Activated naive CD8-positive, alpha-beta T cell treated with anti-CD3 and anti-CD28 coated beads, Interleukin-2, amount 50 U/mL, for 24 hours (primary cell): ENCODE data around the gene MSH4.
"Not testable (repeated sequence)": the region's sequence is repeated elsewhere in the genome, so short reads cannot be mapped to it uniquely, and the experiment has no call there.

Source experiments
- ATAC-seq: fragments of 150-1000 bp; cut with Tn5 transposase; one replicate; pipeline ENCODE4 v1.10.0; 2021
- DNase-seq: peaks from one replicate; pipeline ENCODE4 v3.0.0; 2021
- H3K27ac Mint-ChIP-seq: one replicate; pipeline ENCODE4 v1.8.0; 2021; ENCODE audit warnings: mild to moderate bottlenecking, mixed read lengths
- H3K27me3 Mint-ChIP-seq: one replicate; pipeline ENCODE4 v1.8.0; 2021; ENCODE audit warnings: mixed read lengths
- H3K36me3 Mint-ChIP-seq: one replicate; pipeline ENCODE4 v1.8.0; 2021; ENCODE audit warnings: low read depth, mixed read lengths
- H3K4me1 Mint-ChIP-seq: one replicate; pipeline ENCODE4 v1.8.0; 2021; ENCODE audit warnings: mixed read lengths
- H3K4me3 Mint-ChIP-seq: one replicate; pipeline ENCODE4 v1.8.0; 2021; ENCODE audit warnings: mild to moderate bottlenecking, moderate library complexity, mixed read lengths
- H3K9me3 Mint-ChIP-seq: one replicate; pipeline ENCODE4 v1.8.0; 2021; ENCODE audit warnings: mixed read lengths

The MSH4 gene

DNA sequence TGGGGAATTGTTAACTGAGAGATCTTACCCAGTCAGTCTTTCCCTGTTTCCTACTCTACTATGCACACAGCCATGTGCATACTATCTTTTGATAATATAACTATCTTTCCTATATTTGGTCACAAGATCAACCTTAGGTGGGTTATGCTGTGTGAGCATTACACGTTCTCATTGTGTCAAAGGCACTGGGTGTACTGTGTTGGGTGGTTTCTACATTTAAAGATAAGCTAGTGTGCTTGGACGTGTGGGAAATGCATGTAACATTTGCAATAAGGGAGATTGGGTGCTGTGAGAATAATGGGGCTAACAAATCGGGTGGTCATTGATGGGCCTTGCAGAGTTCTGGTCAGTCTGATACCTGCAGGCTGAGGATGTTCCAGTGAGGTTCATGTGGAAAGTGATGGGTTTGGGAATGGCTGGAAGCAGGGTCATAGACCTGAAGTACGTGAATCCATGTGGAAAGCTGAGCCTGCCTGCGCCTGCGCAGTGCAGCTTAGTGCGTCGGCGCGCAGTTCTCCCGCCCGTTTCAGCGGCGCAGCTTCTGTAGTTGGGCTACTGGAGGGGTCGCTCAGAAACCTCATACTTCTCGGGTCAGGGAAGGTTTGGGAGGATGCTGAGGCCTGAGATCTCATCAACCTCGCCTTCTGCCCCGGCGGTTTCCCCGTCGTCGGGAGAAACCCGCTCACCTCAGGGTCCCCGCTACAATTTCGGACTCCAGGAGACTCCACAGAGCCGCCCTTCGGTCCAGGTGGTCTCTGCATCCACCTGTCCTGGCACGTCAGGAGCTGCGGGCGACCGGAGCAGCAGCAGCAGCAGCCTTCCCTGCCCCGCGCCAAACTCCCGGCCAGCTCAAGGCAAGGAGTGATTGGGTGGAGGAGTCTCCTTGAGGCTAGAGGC lies at the start of gene MSH4:
TSS of gene MSH4 (plus strand) at position 507 of the 897 bp plus-strand sequence. CDS start at position 611, 104 bp downstream.
- peaks cover 21% of the 10 kb centered on the region for H3K4me1 Mint-ChIP-seq
- peaks cover 55% of the 10 kb centered on the region for H3K36me3 Mint-ChIP-seq
- ATAC-seq (peak; percentile 47), DNase-seq (peak; percentile 55)
- no peaks in the 10 kb centered on the region for H3K27me3 Mint-ChIP-seq
- peak within 1 kb of the TSS; percentile 18 for H3K4me3 Mint-ChIP-seq
- H3K27ac Mint-ChIP-seq, result peak within 1 kb of the TSS; percentile 82
- no peaks in the 10 kb centered on the region for H3K9me3 Mint-ChIP-seq

DNA sequence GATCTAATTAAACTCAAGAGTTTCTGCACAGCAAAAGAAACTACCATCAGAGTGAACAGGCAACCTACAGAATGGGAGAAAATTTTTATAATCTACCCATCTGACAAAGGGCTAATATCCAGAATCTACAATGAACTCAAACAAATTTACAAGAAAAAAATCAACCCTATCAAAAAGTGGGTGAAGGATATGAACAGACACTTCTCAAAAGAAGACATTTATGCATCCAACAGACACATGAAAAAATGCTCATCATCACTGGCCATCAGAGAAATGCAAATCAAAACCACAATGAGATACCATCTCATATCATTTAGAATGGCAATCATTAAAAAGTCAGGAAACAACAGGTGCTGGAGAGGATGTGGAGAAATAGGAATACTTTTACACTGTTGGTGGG lies 39.5 kb upstream of the MSH4 start:
- not testable (repeated sequence) for H3K4me1 Mint-ChIP-seq, H3K4me3 Mint-ChIP-seq, H3K27me3 Mint-ChIP-seq, H3K27ac Mint-ChIP-seq, DNase-seq, ATAC-seq
- Mint-ChIP-seq H3K36me3 (peaks cover 58% of the 10 kb centered on the region), H3K9me3 (peaks cover 11% of the 10 kb centered on the region)

DNA sequence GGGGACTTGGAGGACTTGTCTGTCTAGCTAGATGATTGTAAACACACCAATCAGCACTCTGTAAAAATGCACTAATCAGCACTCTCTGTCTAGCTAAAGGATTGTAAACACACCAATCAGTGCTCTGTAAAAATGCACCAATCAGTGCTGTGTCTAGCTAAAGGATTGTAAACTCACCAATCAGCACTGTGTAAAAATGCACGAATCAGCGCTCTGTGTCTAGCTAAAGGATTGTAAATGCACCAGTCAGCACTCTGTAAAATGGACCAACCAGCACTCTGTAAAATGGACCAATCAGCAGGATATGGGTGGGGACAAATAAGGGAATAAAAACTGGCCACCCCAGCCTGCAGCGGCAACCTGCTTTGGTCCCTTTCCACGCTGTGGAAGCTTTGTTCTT lies 38.1 kb upstream of the MSH4 start:
- H3K36me3 Mint-ChIP-seq, result peaks cover 46% of the 10 kb centered on the region
- H3K4me1 Mint-ChIP-seq, DNase-seq, ATAC-seq, H3K27me3 Mint-ChIP-seq, H3K4me3 Mint-ChIP-seq, H3K27ac Mint-ChIP-seq: not testable (repeated sequence)
- H3K9me3 Mint-ChIP-seq, result peaks cover 11% of the 10 kb centered on the region

DNA sequence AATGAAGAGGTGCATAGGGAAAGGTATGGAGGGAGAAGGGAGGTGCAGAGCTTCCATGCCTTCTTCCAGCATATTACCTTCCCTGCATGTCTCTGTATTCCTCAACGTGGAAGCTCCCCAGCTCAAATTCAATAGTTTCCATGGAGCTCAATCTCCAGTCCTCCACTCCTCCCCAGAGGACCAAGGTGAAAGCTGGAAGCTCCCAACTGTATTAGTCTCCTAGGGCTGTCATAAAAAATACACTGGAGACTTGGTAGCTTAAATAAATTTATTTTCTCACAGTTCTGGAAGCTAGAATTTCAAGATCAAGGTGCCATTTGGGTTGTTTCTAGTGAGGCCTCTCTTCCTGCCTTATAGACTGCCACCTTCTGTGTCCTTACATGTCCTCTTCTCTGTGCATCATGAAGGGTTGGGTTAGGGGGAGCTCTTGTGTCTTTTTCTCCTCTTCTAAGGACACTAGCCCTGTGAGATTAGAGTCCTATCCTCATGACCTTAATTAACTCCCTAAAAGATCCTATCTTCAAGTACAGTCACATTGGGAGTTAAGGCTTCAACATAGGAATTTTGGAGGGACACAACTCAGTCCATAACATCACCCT lies 32.5 kb upstream of the MSH4 start:
- H3K36me3 Mint-ChIP-seq, result peaks cover 8% of the 10 kb centered on the region
- ATAC-seq (no peak), DNase-seq (no peak)
- H3K27ac Mint-ChIP-seq, result no peak overlapping the region
- H3K9me3 Mint-ChIP-seq, result no peaks in the 10 kb centered on the region
- H3K27me3 Mint-ChIP-seq, result no peaks in the 10 kb centered on the region
- H3K4me1 Mint-ChIP-seq, result peaks cover 2% of the 10 kb centered on the region
- no peak overlapping the region for H3K4me3 Mint-ChIP-seq

DNA sequence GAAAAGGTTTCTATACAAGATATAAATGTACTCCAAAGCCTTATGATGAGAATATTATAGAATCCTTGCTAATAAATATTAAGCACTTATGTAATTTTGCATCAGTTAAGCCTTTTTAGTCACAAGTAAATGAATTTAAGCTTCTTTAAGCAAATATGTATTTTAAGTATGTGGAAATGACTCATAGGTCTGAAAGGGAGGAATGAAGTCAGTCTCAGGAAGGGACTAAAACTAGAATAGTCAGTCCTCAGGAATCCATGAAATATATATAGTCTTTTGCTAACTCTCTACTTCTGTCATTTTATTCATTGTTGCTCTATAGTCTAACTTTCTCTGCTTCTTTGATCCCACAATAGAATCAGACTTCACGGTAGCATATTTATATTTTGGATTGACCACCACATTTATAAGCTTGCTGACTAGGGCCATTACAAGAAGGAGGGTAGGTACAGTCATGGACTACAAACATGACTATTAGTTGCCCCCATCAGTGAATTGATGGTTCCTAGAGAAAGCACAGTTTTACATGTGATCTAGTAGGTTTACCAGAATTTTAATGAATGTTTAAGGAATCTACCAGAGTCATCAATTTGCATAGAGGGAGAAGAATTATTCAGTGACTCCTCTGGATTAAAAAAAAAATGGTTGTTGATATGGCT lies 30.9 kb upstream of the MSH4 start:
- DNase-seq (no peak), ATAC-seq (no peak)
- no peak overlapping the region for H3K27ac Mint-ChIP-seq
- H3K4me1 Mint-ChIP-seq, result peaks cover 2% of the 10 kb centered on the region
- no peak overlapping the region for H3K4me3 Mint-ChIP-seq
- peaks cover 6% of the 10 kb centered on the region for H3K36me3 Mint-ChIP-seq
- H3K9me3 Mint-ChIP-seq, result no peaks in the 10 kb centered on the region
- H3K27me3 Mint-ChIP-seq, result no peaks in the 10 kb centered on the region

DNA sequence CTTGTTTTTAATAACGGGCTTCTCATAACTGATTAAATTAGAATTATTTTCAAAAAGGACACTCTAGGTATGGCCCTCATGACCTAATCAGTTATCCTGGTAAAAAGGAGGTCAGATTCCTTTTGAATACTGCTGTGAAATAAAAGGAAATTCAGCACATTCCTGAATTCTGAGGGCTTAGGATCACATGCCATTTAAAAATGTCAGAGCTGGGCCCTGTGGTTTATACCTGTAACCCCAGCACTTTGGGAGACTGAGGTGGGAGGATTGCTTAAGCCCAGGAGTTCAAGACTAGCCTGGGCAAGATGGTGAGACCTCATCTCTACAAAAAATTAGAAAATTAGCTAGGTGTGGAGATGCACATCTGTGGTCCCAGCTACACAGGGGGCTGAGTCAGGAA lies 28.7 kb upstream of the MSH4 start:
- Mint-ChIP-seq H3K9me3 (no peaks in the 10 kb centered on the region), H3K27ac (no peak overlapping the region), H3K36me3 (peaks cover 2% of the 10 kb centered on the region), H3K27me3 (peaks cover 2% of the 10 kb centered on the region), H3K4me3 (no peak overlapping the region), H3K4me1 (peaks cover 2% of the 10 kb centered on the region)
- DNase-seq (no peak), ATAC-seq (no peak)

DNA sequence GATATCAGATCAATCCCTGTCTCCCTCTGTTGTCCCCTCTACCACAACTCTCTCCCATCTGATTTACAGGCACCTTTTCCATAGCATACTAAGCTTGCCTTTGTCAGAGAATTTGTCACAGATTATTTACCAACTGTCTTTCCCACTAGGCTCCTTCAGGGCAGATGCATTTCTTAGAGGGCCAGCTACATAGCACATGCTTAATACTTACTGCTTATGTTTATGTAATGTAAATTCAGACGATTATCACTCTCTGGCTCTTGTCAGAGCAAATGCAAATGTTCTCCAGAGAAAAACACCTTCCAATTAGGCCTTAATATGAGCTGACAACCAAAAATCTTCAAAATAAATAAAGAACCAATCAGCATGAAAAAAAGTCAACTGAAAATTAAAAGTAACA lies 25.9 kb upstream of the MSH4 start:
- no peak for ATAC-seq
- Mint-ChIP-seq H3K27ac (no peak overlapping the region), H3K4me3 (no peak overlapping the region), H3K4me1 (peaks cover 1% of the 10 kb centered on the region), H3K27me3 (peaks cover 4% of the 10 kb centered on the region), H3K36me3 (no peaks in the 10 kb centered on the region), H3K9me3 (no peaks in the 10 kb centered on the region)
- no peak for DNase-seq

DNA sequence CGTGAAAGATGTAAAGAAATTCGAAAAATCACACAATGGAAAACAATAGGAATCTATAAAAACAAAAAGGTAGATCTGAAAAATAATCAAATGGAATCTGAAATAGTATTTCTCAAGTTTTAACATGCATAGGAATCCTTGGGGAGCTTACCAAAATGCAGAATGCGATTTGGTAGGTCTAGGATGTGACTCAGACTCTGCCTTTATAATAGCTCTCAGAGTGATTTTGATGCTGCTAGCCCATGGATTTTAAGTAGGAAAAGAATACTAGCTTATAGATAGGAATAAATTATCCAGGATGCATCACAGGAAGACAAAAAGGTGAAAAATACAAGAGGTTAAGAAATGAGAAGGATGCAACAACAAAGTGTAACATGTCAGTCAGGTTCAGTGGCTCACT lies 24.7 kb upstream of the MSH4 start:
- DNase-seq (no peak), ATAC-seq (no peak)
- H3K36me3 Mint-ChIP-seq, result no peaks in the 10 kb centered on the region
- H3K9me3 Mint-ChIP-seq, result peaks cover 3% of the 10 kb centered on the region
- no peaks in the 10 kb centered on the region for H3K4me1 Mint-ChIP-seq
- no peak overlapping the region for H3K27ac Mint-ChIP-seq
- no peak overlapping the region for H3K4me3 Mint-ChIP-seq
- H3K27me3 Mint-ChIP-seq, result peaks cover 4% of the 10 kb centered on the region

DNA sequence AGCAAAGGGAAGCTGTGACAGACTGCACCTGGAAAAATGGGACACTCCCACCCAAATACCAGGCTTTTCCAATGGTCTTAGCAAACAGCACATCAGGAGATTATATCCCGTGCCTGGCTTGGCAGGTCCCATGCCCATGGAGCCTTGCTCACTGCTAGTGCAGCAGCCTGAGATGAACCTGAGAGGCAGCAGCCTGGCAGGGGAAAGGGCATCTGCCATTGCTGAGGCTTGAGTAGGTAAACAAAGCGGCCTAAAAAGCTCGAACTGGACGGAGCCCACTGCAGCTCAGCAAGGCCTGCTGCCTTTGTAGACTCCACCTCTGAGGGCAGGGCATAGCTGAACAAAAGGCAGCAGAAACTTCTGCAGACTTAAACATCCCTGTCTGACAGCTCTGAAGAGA lies 18.9 kb upstream of the MSH4 start:
- H3K27me3 Mint-ChIP-seq, result peaks cover 21% of the 10 kb centered on the region
- H3K9me3 Mint-ChIP-seq, H3K4me3 Mint-ChIP-seq, ATAC-seq, H3K36me3 Mint-ChIP-seq, DNase-seq, H3K4me1 Mint-ChIP-seq, H3K27ac Mint-ChIP-seq: not testable (repeated sequence)

DNA sequence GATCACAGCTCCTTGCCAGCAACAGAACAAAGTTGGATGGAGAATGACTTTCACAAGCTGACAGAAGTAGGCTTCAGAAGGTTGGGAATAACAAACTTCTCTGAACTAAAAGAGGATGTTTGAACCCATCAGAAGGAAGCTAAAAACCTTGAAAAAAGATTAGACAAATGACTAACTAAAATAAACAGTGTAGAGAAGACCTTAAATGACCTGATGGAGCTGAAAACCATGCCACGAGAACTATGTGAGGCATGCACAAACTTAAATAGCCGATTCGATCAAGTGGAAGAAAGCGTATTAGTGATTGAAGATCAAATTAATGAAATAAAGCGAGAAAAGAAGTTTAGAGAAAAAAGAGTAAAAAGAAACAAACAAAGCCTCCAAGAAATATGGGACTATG lies 18.0 kb upstream of the MSH4 start:
- not testable (repeated sequence) for H3K4me3 Mint-ChIP-seq, H3K4me1 Mint-ChIP-seq, ATAC-seq, DNase-seq, H3K9me3 Mint-ChIP-seq, H3K36me3 Mint-ChIP-seq, H3K27ac Mint-ChIP-seq
- peaks cover 21% of the 10 kb centered on the region for H3K27me3 Mint-ChIP-seq

DNA sequence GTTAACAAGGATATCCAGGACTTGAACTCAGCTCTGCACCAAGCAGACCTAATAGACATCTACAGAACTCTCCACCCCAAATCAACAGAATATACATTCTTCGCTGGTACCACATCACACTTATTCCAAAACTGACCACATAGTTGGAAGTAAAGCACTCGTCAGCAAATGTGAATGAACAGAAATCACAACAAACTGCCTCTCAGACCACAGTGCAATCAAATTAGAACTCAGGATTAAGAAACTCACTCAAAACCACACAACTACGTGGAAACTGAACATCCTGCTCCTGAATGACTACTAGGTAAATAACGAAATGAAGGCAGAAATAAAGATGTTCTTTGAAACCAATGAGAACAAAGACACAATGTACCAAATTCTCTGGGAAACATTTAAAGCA lies 16.5 kb upstream of the MSH4 start:
- ATAC-seq, DNase-seq, H3K4me1 Mint-ChIP-seq, H3K36me3 Mint-ChIP-seq, H3K27ac Mint-ChIP-seq, H3K9me3 Mint-ChIP-seq, H3K4me3 Mint-ChIP-seq: not testable (repeated sequence)
- H3K27me3 Mint-ChIP-seq, result peaks cover 19% of the 10 kb centered on the region

DNA sequence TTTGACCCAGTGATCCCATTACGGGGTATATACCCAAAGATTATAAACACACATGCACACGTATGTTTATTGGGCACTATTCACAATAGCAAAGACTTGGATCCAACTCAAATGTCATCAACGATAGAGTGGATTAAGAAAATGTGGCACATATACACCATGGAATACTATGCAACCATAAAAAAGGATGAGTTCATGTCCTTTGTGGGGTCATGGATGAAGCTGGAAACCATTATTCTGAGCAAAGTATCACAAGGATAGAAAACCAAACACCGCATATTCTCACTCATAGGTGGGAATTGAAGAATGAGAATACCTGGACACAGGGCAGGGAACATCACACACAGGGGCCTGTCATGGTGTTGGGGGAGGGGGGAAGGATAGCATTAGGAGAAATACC lies 12.8 kb upstream of the MSH4 start:
- not testable (repeated sequence) for DNase-seq, H3K9me3 Mint-ChIP-seq, H3K4me3 Mint-ChIP-seq, H3K27ac Mint-ChIP-seq, ATAC-seq
- Mint-ChIP-seq H3K27me3 (peaks cover 13% of the 10 kb centered on the region), H3K36me3 (peaks cover 31% of the 10 kb centered on the region), H3K4me1 (peaks cover 27% of the 10 kb centered on the region)

DNA sequence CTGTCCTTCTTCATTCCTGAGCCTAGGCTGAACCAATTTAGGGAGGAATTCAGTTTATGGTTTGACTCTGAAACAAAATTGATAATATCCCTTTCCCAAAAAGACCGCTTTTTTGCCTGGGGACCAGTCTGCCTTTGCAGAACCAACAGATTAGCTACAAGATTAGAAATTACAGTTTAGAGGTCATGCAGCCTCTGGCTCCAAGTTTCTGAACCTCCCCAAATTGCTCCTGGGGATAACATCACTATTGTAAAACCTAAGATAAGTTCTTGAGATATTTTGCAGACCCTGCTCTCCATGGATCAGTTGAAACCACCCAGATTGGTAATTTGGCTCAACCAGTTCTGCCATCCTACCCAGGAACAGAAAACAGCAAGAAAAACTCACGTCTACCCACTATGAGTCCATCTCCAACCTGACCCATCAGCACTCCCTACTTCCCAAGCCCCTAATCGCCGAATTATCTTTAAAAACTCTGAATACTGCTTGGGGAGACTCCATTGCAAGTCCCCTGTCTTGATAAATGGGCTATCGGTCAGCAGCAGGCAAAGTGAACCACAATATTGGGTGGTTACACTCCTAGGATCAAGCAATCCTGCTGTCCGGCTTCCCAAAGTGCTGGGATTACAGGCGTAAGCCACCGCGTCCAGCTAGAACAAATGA lies 11.2 kb upstream of the MSH4 start:
- H3K27ac Mint-ChIP-seq, result peak overlapping the region; percentile 98
- peak overlapping the region; percentile 100 for H3K4me3 Mint-ChIP-seq
- H3K4me1 Mint-ChIP-seq, result peaks cover 41% of the 10 kb centered on the region
- ATAC-seq (peak; percentile 2), DNase-seq (no peak)
- no peaks in the 10 kb centered on the region for H3K9me3 Mint-ChIP-seq
- peaks cover 7% of the 10 kb centered on the region for H3K27me3 Mint-ChIP-seq
- H3K36me3 Mint-ChIP-seq, result peaks cover 46% of the 10 kb centered on the region

DNA sequence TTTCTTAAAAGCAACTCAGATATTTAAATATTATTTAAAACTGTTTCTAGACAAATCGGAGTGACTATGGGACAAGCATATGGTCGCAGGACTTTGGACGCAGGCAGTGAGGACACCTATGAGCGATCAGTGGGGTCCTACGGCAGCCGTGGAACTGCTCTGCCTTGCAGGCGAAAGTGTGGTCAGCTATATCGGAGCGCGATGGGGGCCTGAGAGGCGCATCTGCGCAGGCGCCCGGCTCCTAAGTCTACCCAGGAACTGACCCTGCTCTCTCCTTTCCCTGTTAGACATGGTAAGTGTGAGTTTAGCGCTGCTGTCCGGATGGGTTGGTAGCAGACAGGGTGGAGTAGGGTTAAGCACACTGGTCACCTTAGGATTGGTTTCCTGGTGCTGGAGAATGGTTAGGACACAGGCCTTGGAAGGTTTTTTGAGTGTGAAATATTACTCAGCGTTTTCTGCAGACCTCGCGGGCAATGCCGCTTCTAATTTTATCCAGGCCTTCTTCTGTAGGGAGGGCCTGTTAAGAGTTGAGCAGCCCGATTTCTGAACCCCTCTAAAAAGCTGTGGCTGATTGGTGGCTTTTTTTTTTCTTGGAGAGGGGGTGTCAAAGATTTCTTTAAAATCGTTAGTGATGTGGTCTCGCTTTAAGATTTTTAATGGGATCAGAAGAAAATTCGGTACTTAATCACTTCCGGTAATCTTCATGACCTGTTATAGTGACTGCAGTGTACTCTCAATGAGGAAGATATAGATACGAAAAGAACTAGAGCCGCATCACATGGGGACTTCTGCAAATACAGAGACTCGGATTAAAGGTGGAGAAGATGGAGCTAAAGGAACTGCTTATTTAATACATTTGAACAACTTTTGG lies 10.5 kb upstream of the MSH4 start, which contains the start of gene RABGGTB:
TSS of gene RABGGTB (plus strand) at position 274 of the 871 bp plus-strand sequence. CDS start at position 290, 16 bp downstream.
- peak within 1 kb of the TSS; percentile 100 for H3K4me3 Mint-ChIP-seq
- H3K4me1 Mint-ChIP-seq, result peaks cover 49% of the 10 kb centered on the region
- no peaks in the 10 kb centered on the region for H3K9me3 Mint-ChIP-seq
- peak within 1 kb of the TSS; percentile 98 for H3K27ac Mint-ChIP-seq
- peaks cover 3% of the 10 kb centered on the region for H3K27me3 Mint-ChIP-seq
- peaks cover 54% of the 10 kb centered on the region for H3K36me3 Mint-ChIP-seq
- ATAC-seq, result peak; percentile 94
- peak; percentile 95 for DNase-seq
